IPS-18a (cell line): ENCODE data around the gene ATXN2L.

Experiments
- H3K27ac ChIP-seq: one replicate; pipeline ENCODE4 v1.5.1; 2013; ENCODE audit warnings: low read length
- H3K27me3 ChIP-seq: one replicate; pipeline ENCODE4 v1.6.1; 2013; ENCODE audit warnings: mild to moderate bottlenecking, low read length; ENCODE audit not compliant: control insufficient read depth, insufficient read depth
- H3K36me3 ChIP-seq: one replicate; pipeline ENCODE4 v1.6.1; 2013; ENCODE audit warnings: low read depth, low read length; ENCODE audit not compliant: control insufficient read depth
- H3K4me1 ChIP-seq: one replicate; pipeline ENCODE4 v1.6.1; 2013; ENCODE audit warnings: low read depth, low read length; ENCODE audit not compliant: control insufficient read depth
- H3K4me3 ChIP-seq: one replicate; pipeline ENCODE4 v1.5.1; 2013; ENCODE audit warnings: low read length
- H3K9ac ChIP-seq: one replicate; pipeline ENCODE4 v1.6.1; 2013; ENCODE audit warnings: mild to moderate bottlenecking, low read length, moderate library complexity
- H3K9me3 ChIP-seq: one replicate; pipeline ENCODE4 v1.6.1; 2013; ENCODE audit warnings: low read depth, low read length; ENCODE audit not compliant: control insufficient read depth

ATXN2L gene

DNA sequence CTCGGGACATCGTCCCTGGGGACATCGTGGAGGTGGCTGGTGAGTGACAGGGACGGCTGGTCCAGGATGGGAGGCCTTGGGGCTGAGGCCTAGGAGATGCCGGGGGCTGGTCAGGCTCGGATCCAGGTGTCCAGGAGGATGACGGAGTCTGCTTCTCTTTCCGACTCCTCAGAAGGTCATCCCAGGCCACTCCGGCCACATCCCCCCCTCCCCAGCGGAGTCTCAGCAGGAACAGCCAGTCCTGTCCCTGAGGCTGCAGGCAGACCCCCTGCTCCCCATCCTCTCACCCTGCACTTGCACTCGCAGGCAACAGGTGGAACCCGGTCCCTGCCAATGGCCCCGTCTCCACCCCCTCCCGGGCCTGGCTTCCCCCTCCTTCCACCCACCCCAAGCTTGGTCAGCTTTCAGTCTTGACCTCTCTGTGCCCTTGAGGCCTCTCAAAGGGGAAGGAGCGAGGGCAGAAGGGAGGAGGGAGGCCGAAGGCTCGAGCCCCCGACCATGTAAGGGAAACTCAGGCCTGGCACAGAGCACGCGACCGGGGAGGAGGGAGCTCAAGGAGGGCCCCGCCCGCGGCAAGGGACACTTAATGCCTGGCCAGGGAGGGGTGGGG lies 59.9 kb downstream of the ATXN2L start:
- Histone ChIP-seq H3K4me3 (no peak overlapping the region), H3K4me1 (peaks cover 8% of the 10 kb centered on the region), H3K9ac (no peak overlapping the region), H3K27ac (no peak overlapping the region), H3K27me3 (peaks cover 11% of the 10 kb centered on the region), H3K36me3 (no peaks in the 10 kb centered on the region), H3K9me3 (no peaks in the 10 kb centered on the region)

DNA sequence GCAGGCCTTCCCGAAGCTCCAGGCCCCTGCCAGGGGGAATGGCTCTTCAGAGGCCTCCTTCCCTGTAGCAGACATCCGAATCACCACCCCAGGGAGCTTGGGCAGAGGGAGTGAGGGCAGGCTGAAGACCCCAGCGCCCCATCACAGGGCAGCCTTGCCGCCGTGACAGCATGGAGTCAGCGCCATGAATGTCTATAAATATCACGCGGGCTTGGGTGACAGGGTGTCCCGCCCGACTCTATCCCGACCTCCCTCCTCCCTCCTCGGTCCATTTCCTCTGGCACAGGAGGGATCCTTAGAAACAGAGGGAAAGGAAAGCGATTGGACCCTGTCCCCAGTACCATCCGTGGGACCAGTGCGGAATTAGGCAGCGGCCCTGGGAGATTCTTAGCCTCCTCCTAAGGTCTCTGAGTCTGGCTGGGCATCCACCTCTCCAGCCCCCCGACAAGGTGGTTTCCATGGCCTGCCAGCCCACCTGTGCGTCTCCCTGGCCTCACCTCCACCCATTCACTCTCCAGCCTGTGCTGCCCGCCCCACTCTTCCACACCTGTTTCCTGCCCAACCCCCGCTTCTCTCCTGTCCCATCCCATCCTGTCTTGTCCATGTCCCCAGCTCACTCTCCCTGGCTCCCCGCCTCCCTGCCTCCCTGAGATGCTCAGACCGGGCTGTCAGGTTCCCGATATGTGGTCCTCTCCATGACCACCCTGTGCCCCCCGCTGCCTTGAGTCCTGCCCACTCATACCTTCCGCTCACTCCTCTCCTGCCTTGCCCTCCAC lies 60.6 kb downstream of the ATXN2L start:
- H3K4me1 ChIP-seq, result peaks cover 8% of the 10 kb centered on the region
- peaks cover 11% of the 10 kb centered on the region for H3K27me3 ChIP-seq
- no peak overlapping the region for H3K27ac ChIP-seq
- no peaks in the 10 kb centered on the region for H3K9me3 ChIP-seq
- H3K36me3 ChIP-seq, result no peaks in the 10 kb centered on the region
- no peak overlapping the region for H3K9ac ChIP-seq
- H3K4me3 ChIP-seq, result no peak overlapping the region

DNA sequence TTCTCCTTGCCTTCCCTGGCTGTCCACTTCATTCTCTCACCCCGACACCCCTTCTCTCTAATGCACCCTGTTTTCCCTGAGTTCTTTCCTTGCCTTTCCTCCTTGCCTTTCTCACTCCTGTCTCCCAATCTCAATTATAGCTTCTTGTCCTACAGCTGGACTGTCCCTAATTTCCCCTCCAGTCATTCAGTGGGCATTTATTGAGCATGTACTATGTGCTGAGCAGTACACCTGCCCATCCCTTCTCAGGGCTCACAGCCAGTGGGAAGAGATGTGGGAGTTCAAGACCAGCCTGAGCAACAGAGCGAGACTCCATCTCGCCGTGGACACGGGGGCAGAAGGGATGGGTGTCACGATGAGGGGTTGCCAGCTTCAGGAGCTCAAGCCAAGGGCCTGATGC lies 61.2 kb downstream of the ATXN2L start:
- no peak overlapping the region for H3K27ac ChIP-seq
- peaks cover 11% of the 10 kb centered on the region for H3K27me3 ChIP-seq
- H3K4me3 ChIP-seq, result no peak overlapping the region
- peaks cover 8% of the 10 kb centered on the region for H3K4me1 ChIP-seq
- no peaks in the 10 kb centered on the region for H3K9me3 ChIP-seq
- no peak overlapping the region for H3K9ac ChIP-seq
- no peaks in the 10 kb centered on the region for H3K36me3 ChIP-seq
